Neural cell (in vitro differentiated cells): ENCODE measurements around the gene PLEKHH3. TPM values are rescaled to one million over a fixed set of nuclear protein-coding genes. Genes with fewer than 3 reads are reported as not detected.

Experiments
- H2AFZ ChIP-seq: fragments of 200-600, 300-800 bp; sonication (generic), shearing (Covaris generic); 2 replicates; pipeline ENCODE4 v1.6.0; 2014; ENCODE audit warnings: low read depth, mild to moderate bottlenecking, antibody characterized with exemption, low read length, moderate library complexity
- H3F3A ChIP-seq: fragments of 200-600 bp; shearing (Covaris generic); 2 replicates; pipeline ENCODE4 v1.6.1; 2016; ENCODE audit warnings: mild to moderate bottlenecking, moderate library complexity, mixed read lengths, antibody characterized with exemption, low read length; ENCODE audit not compliant: insufficient read depth, poor library complexity, severe bottlenecking
- H3K27ac ChIP-seq: fragments of 200-600, 300-800 bp; sonication (generic), shearing (Covaris generic); 2 replicates; pipeline ENCODE4 v1.5.1; 2014; ENCODE audit warnings: mild to moderate bottlenecking, low read length, moderate library complexity
- H3K27me3 ChIP-seq: fragments of 300-800, 200-600 bp; sonication (generic), shearing (Covaris generic); 2 replicates; pipeline ENCODE4 v1.6.0; 2014; ENCODE audit warnings: mild to moderate bottlenecking, low read depth, low read length, moderate library complexity; ENCODE audit not compliant: insufficient read depth
- H3K36me3 ChIP-seq: fragments of 300-800, 200-600 bp; sonication (generic), shearing (Covaris generic); 2 replicates; pipeline ENCODE4 v1.5.1; 2014; ENCODE audit warnings: mild to moderate bottlenecking, antibody characterized with exemption, low read length, moderate library complexity; ENCODE audit not compliant: insufficient read depth
- H3K4me2 ChIP-seq: fragments of 300-800, 200-600 bp; sonication (generic), shearing (Covaris generic); 2 replicates; pipeline ENCODE4 v1.6.0; 2014; ENCODE audit warnings: mild to moderate bottlenecking, low read length
- H3K4me3 ChIP-seq: fragments of 300-800, 200-600 bp; sonication (generic), shearing (Covaris generic); 2 replicates; pipeline ENCODE4 v1.5.1; 2014; ENCODE audit warnings: mild to moderate bottlenecking, low read length, moderate library complexity
- H3K79me2 ChIP-seq: fragments of 200-600 bp; shearing (Covaris generic); replicated peaks from 2 replicates; pipeline ENCODE4 v1.6.0; 2014; ENCODE audit warnings: mild to moderate bottlenecking, low read length, moderate library complexity; ENCODE audit not compliant: insufficient read depth
- H3K9ac ChIP-seq: fragments of 300-800, 200-600 bp; sonication (generic), shearing (Covaris generic); 2 replicates; pipeline ENCODE4 v1.6.1; 2016; ENCODE audit warnings: mild to moderate bottlenecking, low read length, mixed read lengths
- H3K9me2 ChIP-seq: fragments of 200-600 bp; shearing (Covaris generic); 2 replicates; pipeline ENCODE4 v1.6.1; 2016; ENCODE audit warnings: mild to moderate bottlenecking, low read length, mixed read lengths; ENCODE audit not compliant: insufficient read depth
- H3K9me3 ChIP-seq: fragments of 200-600, 300-800 bp; sonication (generic), shearing (Covaris generic); 2 replicates; pipeline ENCODE4 v1.6.1; 2016; ENCODE audit warnings: mild to moderate bottlenecking, mixed run types, low read length, moderate library complexity, mixed read lengths
- H4K20me1 ChIP-seq: fragments of 200-600 bp; shearing (Covaris generic); 2 replicates; pipeline ENCODE4 v1.6.1; 2016; ENCODE audit warnings: mild to moderate bottlenecking, mixed run types; ENCODE audit not compliant: insufficient read depth
- EP300 ChIP-seq: fragments of 450-650 bp; conservative IDR thresholded peaks from 2 replicates; pipeline ENCODE4 v1.6.1; 2014; ENCODE audit warnings: antibody characterized with exemption, mild to moderate bottlenecking, moderate library complexity; ENCODE audit not compliant: poor library complexity, severe bottlenecking
- EZH2 ChIP-seq: fragments of 200-600, 300-800 bp; shearing (Covaris generic), sonication (generic); IDR thresholded peaks from 2 replicates; pipeline ENCODE4 v1.6.1; 2014; ENCODE audit warnings: antibody characterized with exemption, low read length, borderline replicate concordance, mild to moderate bottlenecking; ENCODE audit not compliant: insufficient read depth, poor library complexity, severe bottlenecking
- MXI1 ChIP-seq: fragments of 450-650 bp; conservative IDR thresholded peaks from 2 replicates; pipeline ENCODE4 v1.6.1; 2014; ENCODE audit warnings: antibody characterized with exemption, mild to moderate bottlenecking; ENCODE audit not compliant: poor library complexity, severe bottlenecking
- POLR2AphosphoS5 ChIP-seq: IDR thresholded peaks from 2 replicates; pipeline ENCODE4 v1.6.1; 2012
- RAD21 ChIP-seq: fragments of 450-650 bp; conservative IDR thresholded peaks from 2 replicates; pipeline ENCODE4 v1.6.1; 2014; ENCODE audit warnings: antibody characterized with exemption, mild to moderate bottlenecking, moderate library complexity
- SMC3 ChIP-seq: fragments of 450-650 bp; conservative IDR thresholded peaks from 2 replicates; pipeline ENCODE4 v1.6.1; 2014; ENCODE audit warnings: antibody characterized with exemption, mild to moderate bottlenecking, moderate library complexity; ENCODE audit not compliant: poor library complexity
- TAF1 ChIP-seq: IDR thresholded peaks from 2 replicates; pipeline ENCODE4 v1.6.1; 2012; ENCODE audit warnings: low read depth
- polyA plus RNA-seq: library from polyadenylated mRNA; depleted of rRNA; stranded (reverse); fragments of >200 nt; gene quantifications from 2 replicates; pipeline ENCODE4 v1.2.3, GENCODE V29; 2014
- TF ChIP-seq, protein P1 (sequence below): fragments of 450-650 bp; IDR thresholded peaks from 2 replicates; pipeline ENCODE4 v1.5.1; 2014; ENCODE audit warnings: antibody characterized with exemption, mild to moderate bottlenecking, moderate library complexity; ENCODE audit not compliant: poor library complexity, severe bottlenecking
- TF ChIP-seq, protein P2 (sequence below): IDR thresholded peaks from 2 replicates; pipeline ENCODE4 v1.6.1; 2012; ENCODE audit warnings: borderline replicate concordance

PLEKHH3 gene
- polyA plus RNA-seq, 1 donor from 2014 or later, result 18.4 TPM

DNA sequence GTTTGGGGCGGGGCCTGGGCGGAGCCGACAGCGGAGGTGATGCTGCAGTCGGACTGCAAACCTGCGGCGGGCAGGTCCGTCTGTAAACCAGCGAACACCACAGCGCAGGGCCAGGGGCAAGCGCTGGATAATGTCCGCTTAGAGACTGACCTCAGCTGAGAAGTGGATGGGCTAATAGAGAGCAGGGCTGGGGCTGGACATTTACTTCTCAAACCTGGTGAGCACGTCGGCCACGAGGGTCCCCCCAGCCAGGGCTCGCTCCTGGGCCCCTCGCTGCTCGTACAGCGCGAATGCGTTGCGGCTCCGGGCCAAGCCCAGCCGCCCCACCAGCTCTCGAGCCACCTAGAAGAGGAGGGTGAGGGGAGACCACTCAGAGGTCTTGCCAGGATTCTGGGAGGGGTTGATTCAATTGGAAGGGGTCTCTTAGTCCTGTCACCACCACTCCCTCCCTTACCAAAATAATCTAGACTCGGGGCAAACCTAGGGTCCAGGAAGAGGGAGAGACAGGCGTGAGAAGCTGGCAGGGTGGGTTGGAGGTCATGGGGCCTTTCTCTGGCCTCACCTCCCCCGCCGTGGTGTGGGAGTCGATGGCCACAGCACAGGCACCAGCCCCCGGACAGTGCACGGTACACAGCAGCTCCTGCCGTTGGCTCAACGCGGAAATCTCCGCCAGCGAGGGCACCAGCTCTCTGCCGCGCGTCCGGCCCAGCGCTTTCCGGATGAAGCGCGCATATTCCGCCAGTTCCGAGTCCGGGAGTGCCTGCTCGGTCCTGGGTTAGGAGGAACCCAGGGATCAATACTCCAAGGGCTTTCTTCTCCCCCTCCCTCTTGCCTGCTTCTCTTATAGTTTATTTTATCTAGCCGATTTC lies 5.8 kb downstream of the PLEKHH3 start:
- no peaks in the 10 kb centered on the region for H3K9me2 ChIP-seq
- H4K20me1 ChIP-seq, result no peaks in the 10 kb centered on the region
- no peaks in the 10 kb centered on the region for H3F3A ChIP-seq
- H3K9ac ChIP-seq, result no peak overlapping the region
- no peak overlapping the region for H3K4me2 ChIP-seq
- peaks cover 8% of the 10 kb centered on the region for H3K79me2 ChIP-seq
- no peak overlapping the region for H2AFZ ChIP-seq
- no peak overlapping the region for H3K27ac ChIP-seq
- TF ChIP-seq EP300, result no peak
- TF ChIP-seq TAF1, result no peak
- TF ChIP-seq, protein P1, sequence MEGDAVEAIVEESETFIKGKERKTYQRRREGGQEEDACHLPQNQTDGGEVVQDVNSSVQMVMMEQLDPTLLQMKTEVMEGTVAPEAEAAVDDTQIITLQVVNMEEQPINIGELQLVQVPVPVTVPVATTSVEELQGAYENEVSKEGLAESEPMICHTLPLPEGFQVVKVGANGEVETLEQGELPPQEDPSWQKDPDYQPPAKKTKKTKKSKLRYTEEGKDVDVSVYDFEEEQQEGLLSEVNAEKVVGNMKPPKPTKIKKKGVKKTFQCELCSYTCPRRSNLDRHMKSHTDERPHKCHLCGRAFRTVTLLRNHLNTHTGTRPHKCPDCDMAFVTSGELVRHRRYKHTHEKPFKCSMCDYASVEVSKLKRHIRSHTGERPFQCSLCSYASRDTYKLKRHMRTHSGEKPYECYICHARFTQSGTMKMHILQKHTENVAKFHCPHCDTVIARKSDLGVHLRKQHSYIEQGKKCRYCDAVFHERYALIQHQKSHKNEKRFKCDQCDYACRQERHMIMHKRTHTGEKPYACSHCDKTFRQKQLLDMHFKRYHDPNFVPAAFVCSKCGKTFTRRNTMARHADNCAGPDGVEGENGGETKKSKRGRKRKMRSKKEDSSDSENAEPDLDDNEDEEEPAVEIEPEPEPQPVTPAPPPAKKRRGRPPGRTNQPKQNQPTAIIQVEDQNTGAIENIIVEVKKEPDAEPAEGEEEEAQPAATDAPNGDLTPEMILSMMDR, result no peak
- TF ChIP-seq POLR2AphosphoS5, result no peak
- no peak for TF ChIP-seq RAD21
- no peak for TF ChIP-seq EZH2
- TF ChIP-seq, protein P2, sequence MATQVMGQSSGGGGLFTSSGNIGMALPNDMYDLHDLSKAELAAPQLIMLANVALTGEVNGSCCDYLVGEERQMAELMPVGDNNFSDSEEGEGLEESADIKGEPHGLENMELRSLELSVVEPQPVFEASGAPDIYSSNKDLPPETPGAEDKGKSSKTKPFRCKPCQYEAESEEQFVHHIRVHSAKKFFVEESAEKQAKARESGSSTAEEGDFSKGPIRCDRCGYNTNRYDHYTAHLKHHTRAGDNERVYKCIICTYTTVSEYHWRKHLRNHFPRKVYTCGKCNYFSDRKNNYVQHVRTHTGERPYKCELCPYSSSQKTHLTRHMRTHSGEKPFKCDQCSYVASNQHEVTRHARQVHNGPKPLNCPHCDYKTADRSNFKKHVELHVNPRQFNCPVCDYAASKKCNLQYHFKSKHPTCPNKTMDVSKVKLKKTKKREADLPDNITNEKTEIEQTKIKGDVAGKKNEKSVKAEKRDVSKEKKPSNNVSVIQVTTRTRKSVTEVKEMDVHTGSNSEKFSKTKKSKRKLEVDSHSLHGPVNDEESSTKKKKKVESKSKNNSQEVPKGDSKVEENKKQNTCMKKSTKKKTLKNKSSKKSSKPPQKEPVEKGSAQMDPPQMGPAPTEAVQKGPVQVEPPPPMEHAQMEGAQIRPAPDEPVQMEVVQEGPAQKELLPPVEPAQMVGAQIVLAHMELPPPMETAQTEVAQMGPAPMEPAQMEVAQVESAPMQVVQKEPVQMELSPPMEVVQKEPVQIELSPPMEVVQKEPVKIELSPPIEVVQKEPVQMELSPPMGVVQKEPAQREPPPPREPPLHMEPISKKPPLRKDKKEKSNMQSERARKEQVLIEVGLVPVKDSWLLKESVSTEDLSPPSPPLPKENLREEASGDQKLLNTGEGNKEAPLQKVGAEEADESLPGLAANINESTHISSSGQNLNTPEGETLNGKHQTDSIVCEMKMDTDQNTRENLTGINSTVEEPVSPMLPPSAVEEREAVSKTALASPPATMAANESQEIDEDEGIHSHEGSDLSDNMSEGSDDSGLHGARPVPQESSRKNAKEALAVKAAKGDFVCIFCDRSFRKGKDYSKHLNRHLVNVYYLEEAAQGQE, result no peak
- TF ChIP-seq MXI1, result no peak
- no peak for TF ChIP-seq SMC3
- no peak overlapping the region for H3K4me3 ChIP-seq
- H3K36me3 ChIP-seq, result no peaks in the 10 kb centered on the region
- H3K27me3 ChIP-seq, result no peaks in the 10 kb centered on the region
- H3K9me3 ChIP-seq, result no peaks in the 10 kb centered on the region

DNA sequence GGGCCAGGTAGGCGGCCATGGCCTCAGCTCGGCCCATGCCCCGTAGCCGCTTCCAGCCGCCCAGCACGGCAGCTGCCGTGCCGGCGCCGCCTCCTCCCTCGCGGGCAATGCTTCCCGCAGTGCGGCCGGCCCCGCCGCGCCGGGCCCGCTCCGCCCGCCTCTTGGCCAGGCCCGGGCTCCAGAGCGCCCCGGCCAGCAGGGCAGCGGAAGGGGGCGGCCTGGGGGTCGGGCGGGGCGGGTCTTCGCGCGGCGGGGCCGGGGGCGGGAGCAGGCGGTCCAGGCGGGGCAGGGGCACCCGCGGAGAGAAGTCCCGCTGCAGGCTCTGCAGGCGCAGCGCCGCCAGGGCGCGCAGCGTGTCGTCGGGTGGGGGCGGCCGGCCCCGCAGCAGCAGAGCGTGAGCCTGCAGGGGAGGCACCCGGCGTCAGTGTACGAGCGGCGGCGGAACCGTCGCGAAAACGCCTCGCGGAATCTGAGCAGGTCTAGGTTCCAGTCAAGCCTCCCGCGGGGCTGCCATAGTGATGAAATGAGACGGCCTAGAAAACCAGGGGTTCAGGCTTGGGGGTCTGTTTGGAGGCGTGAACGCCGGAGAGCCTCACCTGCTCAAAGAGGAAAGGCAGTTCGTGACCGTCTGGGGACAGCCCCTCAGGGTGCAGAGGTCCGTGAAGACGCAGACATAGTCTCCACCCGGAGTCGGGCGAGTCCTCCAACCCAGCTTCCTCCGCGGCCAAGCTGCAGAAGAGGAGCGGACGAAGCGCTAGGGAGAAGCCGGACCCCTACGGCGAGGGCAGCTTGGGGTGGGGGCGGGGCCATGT lies 6.6 kb downstream of the PLEKHH3 start:
- H3K27ac ChIP-seq, result no peak overlapping the region
- H3K9ac ChIP-seq, result no peak overlapping the region
- no peaks in the 10 kb centered on the region for H3K9me2 ChIP-seq
- peaks cover 1% of the 10 kb centered on the region for H3K79me2 ChIP-seq
- H3K36me3 ChIP-seq, result no peaks in the 10 kb centered on the region
- TF ChIP-seq MXI1 (no peak), EZH2 (no peak), POLR2AphosphoS5 (peak; percentile 13)
- TF ChIP-seq, protein P1, result no peak
- TF ChIP-seq, protein P2, result no peak
- no peaks in the 10 kb centered on the region for H4K20me1 ChIP-seq
- no peaks in the 10 kb centered on the region for H3F3A ChIP-seq
- H3K4me3 ChIP-seq, result no peak overlapping the region
- no peaks in the 10 kb centered on the region for H3K27me3 ChIP-seq
- H3K4me2 ChIP-seq, result no peak overlapping the region
- H2AFZ ChIP-seq, result no peak overlapping the region
- H3K9me3 ChIP-seq, result no peaks in the 10 kb centered on the region
